ENCODE results near the gene SSBP3. TPM values are rescaled to one million over a fixed set of nuclear protein-coding genes. Genes with fewer than 3 reads are reported as not detected.

The SSBP3 gene
- total and polyA plus RNA-seq, 2 experiments from 2014 or later: 47.4 to 68.6 TPM

DNA sequence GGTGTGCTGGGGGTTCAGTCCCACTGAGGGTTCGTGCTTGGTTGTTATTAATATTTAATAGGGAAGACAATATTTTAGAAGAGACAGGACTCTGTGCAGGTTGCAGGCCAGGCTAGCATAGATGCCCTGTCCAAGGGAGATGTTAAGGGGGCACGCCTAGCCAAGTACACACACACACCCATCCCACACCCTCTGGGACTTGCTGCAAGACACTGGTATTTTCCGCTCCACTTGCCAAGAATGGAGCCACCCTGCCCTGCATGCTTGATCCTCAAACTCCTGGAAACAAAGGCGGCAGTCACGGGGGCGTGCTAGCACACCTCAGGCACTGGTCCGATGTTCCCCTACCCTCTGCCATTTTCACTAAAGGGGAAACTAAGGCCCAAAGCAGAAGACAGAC, 107.2 kb downstream of the SSBP3 start (continued):
- TF ChIP-seq, protein P1, sequence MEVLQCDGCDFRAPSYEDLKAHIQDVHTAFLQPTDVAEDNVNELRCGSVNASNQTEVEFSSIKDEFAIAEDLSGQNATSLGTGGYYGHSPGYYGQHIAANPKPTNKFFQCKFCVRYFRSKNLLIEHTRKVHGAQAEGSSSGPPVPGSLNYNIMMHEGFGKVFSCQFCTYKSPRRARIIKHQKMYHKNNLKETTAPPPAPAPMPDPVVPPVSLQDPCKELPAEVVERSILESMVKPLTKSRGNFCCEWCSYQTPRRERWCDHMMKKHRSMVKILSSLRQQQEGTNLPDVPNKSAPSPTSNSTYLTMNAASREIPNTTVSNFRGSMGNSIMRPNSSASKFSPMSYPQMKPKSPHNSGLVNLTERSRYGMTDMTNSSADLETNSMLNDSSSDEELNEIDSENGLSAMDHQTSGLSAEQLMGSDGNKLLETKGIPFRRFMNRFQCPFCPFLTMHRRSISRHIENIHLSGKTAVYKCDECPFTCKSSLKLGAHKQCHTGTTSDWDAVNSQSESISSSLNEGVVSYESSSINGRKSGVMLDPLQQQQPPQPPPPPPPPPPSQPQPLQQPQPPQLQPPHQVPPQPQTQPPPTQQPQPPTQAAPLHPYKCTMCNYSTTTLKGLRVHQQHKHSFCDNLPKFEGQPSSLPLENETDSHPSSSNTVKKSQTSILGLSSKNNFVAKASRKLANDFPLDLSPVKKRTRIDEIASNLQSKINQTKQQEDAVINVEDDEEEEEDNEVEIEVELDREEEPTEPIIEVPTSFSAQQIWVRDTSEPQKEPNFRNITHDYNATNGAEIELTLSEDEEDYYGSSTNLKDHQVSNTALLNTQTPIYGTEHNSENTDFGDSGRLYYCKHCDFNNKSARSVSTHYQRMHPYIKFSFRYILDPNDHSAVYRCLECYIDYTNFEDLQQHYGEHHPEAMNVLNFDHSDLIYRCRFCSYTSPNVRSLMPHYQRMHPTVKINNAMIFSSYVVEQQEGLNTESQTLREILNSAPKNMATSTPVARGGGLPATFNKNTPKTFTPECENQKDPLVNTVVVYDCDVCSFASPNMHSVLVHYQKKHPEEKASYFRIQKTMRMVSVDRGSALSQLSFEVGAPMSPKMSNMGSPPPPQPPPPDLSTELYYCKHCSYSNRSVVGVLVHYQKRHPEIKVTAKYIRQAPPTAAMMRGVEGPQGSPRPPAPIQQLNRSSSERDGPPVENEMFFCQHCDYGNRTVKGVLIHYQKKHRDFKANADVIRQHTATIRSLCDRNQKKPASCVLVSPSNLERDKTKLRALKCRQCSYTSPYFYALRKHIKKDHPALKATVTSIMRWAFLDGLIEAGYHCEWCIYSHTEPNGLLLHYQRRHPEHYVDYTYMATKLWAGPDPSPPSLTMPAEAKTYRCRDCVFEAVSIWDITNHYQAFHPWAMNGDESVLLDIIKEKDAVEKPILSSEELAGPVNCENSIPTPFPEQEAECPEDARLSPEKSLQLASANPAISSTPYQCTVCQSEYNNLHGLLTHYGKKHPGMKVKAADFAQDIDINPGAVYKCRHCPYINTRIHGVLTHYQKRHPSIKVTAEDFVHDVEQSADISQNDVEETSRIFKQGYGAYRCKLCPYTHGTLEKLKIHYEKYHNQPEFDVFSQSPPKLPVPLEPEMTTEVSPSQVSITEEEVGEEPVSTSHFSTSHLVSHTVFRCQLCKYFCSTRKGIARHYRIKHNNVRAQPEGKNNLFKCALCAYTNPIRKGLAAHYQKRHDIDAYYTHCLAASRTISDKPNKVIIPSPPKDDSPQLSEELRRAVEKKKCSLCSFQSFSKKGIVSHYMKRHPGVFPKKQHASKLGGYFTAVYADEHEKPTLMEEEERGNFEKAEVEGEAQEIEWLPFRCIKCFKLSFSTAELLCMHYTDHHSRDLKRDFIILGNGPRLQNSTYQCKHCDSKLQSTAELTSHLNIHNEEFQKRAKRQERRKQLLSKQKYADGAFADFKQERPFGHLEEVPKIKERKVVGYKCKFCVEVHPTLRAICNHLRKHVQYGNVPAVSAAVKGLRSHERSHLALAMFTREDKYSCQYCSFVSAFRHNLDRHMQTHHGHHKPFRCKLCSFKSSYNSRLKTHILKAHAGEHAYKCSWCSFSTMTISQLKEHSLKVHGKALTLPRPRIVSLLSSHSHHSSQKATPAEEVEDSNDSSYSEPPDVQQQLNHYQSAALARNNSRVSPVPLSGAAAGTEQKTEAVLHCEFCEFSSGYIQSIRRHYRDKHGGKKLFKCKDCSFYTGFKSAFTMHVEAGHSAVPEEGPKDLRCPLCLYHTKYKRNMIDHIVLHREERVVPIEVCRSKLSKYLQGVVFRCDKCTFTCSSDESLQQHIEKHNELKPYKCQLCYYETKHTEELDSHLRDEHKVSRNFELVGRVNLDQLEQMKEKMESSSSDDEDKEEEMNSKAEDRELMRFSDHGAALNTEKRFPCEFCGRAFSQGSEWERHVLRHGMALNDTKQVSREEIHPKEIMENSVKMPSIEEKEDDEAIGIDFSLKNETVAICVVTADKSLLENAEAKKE (CRISPR knock-in tag; IDR thresholded peaks at IDR 0.05): no peak

- H3K36me3 ChIP-seq (ENCODE audit: insufficient read depth): no peaks in the 10 kb centered on the region
- no peak overlapping the region for H3K4me2 ChIP-seq
- H3K27me3 Mint-ChIP-seq (ENCODE audit: insufficient read depth, low read depth, poor library complexity): peaks cover 25% of the 10 kb centered on the region
- ATAC-seq (peak; percentile 55), DNase-seq (ENCODE audit: low spot score) (peak; percentile 37)
- peak overlapping the region; percentile 18; the same call in 1 of the 2 replicates for H3K27ac Mint-ChIP-seq
- no peaks in the 10 kb centered on the region for H3F3A ChIP-seq (replicated peaks; ENCODE audit: low read depth)
- H3K36me3 Mint-ChIP-seq (ENCODE audit: low read depth): no peaks in the 10 kb centered on the region; the same call in 2 of the 3 replicates
- peaks cover 99% of the 10 kb centered on the region for H3K79me2 ChIP-seq (replicated peaks; ENCODE audit: insufficient read depth)
- no peak overlapping the region for H3K4me3 ChIP-seq
- no peaks in the 10 kb centered on the region for H3K9me2 ChIP-seq (ENCODE audit: insufficient read depth)
- peaks cover 85% of the 10 kb centered on the region for H3K4me1 Mint-ChIP-seq
- no peak overlapping the region for H2AFZ ChIP-seq
- no peak overlapping the region for H3K27ac ChIP-seq (ENCODE audit: low read depth)
- no peaks in the 10 kb centered on the region for H3K9me3 Mint-ChIP-seq
- no peaks in the 10 kb centered on the region for H3K27me3 ChIP-seq (ENCODE audit: insufficient read depth)
- TF ChIP-seq POLR2AphosphoS5 (IDR thresholded peaks at IDR 0.05; ENCODE audit: low read depth) (no peak), NANOG (IDR thresholded peaks at IDR 0.05; ENCODE audit: borderline replicate concordance) (no peak), STAT1 (IDR thresholded peaks at IDR 0.05; ENCODE audit: unreplicated experiment) (no peak), JUNB (IDR thresholded peaks at IDR 0.05; ENCODE audit: unreplicated experiment) (no peak), CREB1 (CRISPR knock-in tag; IDR thresholded peaks at IDR 0.05; ENCODE audit: low read depth) (no peak), CTCF (conservative IDR thresholded peaks at IDR 0.05; ENCODE audit: low read depth in 2 of 2) (no peak), ZNF331 (CRISPR knock-in tag; IDR thresholded peaks at IDR 0.05; ENCODE audit: low read depth) (no peak), EZH2 (IDR thresholded peaks at IDR 0.05; ENCODE audit: low read depth, unreplicated experiment) (no peak), REST (IDR thresholded peaks at IDR 0.05; ENCODE audit: unreplicated experiment) (no peak), ZNF114 (CRISPR knock-in tag; IDR thresholded peaks at IDR 0.05) (no peak)
- TF ChIP-seq, protein P2, sequence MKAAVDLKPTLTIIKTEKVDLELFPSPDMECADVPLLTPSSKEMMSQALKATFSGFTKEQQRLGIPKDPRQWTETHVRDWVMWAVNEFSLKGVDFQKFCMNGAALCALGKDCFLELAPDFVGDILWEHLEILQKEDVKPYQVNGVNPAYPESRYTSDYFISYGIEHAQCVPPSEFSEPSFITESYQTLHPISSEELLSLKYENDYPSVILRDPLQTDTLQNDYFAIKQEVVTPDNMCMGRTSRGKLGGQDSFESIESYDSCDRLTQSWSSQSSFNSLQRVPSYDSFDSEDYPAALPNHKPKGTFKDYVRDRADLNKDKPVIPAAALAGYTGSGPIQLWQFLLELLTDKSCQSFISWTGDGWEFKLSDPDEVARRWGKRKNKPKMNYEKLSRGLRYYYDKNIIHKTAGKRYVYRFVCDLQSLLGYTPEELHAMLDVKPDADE (IDR thresholded peaks at IDR 0.05): no peak
- H3K4me3 Mint-ChIP-seq: peak overlapping the region; percentile 8; the same call in 2 of the 3 replicates
- peaks cover 59% of the 10 kb centered on the region for H4K20me1 ChIP-seq (replicated peaks; ENCODE audit: insufficient read depth)
- peaks cover 65% of the 10 kb centered on the region for H3K4me1 ChIP-seq (ENCODE audit: insufficient read depth)
Observed at GRCh38 chr1:54298284-54299033, 107.7 kb downstream of the SSBP3 start.
